MG63 (cell line): Measurements from ENCODE around the gene OXLD1. TPM values are rescaled to one million over a fixed set of nuclear protein-coding genes. Genes with fewer than 3 reads are reported as not detected.

Experiments used
- DNase-seq: peaks from one replicate; pipeline ENCODE4 v3.0.0-alpha.2; 2020
- H3K27me3 ChIP-seq: fragments of 250-450 bp; sonication (Bioruptor Pico); 2 replicates; pipeline ENCODE4 v1.5.1; 2020; ENCODE audit warnings: mild to moderate bottlenecking, moderate library complexity
- H3K36me3 ChIP-seq: fragments of 250-450 bp; sonication (Bioruptor Pico); 2 replicates; pipeline ENCODE4 v1.5.1; 2020; ENCODE audit warnings: mild to moderate bottlenecking, moderate library complexity
- H3K4me3 ChIP-seq: fragments of 250-450 bp; sonication (Bioruptor Pico); 2 replicates; pipeline ENCODE4 v1.5.1; 2020; ENCODE audit warnings: mild to moderate bottlenecking, moderate library complexity
- H3K9me3 ChIP-seq: fragments of 250-450 bp; sonication (Bioruptor Pico); 2 replicates; pipeline ENCODE4 v1.5.1; 2020; ENCODE audit warnings: mild to moderate bottlenecking, moderate library complexity
- total RNA-seq: library from RNA; depleted of rRNA; stranded (reverse); fragments of >200 nt; shearing (Covaris generic); gene quantifications from 2 replicates; pipeline ENCODE4 v1.2.3, GENCODE V29; 2014; ENCODE audit warnings: low replicate concordance

The OXLD1 gene
- total RNA-seq, 1 experiment from 2014 or later: 64.7 TPM

DNA sequence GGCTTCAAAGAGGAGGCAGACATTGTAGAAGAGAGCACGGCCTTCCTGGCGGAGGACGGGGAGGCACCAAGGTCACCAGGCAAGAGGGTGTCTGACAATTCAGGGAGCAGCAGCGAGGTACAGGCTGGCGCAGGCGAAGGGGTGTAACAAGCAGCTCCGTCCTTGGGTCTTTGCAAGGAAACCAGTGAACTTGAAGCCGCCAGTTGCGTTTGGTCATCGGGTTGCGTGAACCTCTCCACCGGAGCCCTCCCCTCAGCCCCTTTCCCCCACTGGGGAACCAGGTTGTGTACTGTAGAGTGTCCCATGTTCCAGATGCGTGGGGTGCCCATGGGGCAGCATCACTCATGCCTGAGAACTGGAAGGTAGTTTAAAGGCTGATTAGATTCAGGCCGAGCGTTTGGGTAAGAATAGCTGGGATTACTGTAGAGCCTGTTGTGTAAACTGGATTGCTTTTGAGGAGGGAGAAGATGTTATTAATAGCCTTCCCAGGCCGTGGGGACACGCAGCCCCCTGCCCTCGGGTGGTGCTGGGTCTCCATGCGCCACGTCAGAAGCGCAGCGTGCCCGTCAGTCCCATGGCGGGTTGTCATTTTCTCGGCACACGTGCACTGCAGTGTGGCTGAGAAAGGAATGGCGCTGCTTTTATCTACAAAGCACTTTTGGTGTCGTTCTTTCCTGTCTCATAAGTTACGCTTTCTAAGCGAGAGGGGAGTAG, 39.3 kb upstream of the OXLD1 start:
- Histone ChIP-seq H3K4me3 (no peak overlapping the region), H3K9me3 (no peaks in the 10 kb centered on the region), H3K36me3 (peaks cover 79% of the 10 kb centered on the region), H3K27me3 (no peaks in the 10 kb centered on the region)
- DNase-seq: no peak

DNA sequence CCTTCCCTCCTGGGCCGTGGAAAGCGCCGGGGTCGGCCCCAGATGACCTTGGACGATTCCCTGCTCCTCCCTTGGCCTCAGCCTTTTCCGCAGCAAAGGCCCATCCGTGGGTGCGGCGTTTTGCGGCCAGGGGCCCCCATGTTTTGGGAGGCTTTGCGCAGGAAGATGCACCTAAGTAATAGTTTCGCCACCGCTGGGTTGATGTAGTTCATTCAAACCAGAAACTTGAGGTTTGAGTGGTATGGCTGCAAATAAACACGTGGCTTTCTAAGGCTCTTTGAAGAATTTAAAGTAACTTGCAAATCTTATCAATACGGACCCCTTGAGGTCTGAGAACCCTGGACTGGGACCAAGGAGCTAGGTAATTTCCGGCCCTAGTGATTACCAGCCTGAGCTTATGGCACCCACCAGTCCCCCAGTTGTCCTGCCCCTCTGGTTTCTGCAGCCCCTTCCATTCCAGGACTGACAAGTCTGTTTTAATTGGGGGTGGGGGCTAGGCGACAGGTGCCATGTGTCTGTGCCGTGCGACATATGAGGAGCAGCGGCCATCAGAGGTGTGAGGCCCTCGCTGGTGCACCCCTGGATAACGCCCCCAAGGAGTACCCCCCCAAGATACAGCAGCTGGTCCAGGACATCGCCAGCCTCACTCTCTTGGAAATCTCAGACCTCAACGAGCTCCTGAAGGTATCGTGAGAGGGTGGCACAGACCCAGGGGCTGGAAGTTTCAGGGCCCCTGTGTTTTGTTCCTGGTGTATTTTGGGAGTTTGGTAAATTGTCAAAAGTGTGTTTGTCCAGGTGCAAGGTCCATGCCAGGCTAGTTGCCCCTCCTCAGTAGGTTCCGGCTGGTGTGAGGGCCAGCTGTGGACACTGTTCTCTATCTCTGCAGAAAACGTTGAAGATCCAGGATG, 37.6 kb upstream of the OXLD1 start:
- H3K27me3 ChIP-seq: no peaks in the 10 kb centered on the region
- DNase-seq: no peak
- peak overlapping the region; percentile 92 for H3K4me3 ChIP-seq
- H3K36me3 ChIP-seq: peaks cover 87% of the 10 kb centered on the region
- H3K9me3 ChIP-seq: no peaks in the 10 kb centered on the region

DNA sequence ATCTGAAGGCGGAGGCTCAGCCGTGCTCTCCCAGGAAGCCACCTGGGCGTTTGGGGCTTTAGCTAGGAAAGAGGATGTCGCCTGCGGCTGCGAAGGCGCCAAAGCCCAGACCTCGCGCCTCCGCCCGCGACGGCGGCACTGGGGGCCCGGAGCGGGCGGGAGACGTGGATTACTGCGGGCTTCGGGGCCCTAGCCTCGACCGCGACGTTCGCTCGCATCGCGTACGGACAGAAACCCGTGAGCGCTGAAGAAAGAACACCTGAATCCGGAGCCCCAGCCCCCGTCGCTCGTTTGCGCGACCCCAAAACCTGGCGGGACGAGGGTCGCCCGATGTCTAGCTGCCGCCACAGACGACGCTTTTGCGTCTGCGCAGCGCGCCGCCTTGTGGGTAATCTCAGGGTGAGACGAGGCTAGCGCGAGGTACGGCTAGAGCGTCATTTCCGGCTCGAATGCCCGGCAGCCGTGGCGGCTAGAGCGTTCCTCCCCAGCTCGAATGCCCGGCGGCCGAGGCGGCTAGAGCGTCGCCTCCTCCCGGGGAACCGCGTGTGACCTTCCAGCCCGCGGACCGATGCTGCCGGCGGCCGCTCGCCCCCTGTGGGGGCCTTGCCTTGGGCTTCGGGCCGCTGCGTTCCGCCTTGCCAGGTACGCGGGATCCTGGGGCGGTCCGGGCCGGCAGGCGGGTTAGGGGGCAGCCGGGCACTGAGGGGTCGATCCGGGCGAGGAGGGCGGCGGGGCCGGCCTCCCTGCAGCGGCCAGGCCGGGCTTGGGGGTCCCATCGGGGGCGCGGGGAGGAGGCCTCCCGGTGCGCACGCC, 36.7 kb upstream of the OXLD1 start, which contains the start of gene MRPL12:
TSS of gene MRPL12 (plus strand) at position 434 of the 813 bp plus-strand sequence. CDS start at position 569, 135 bp downstream.
- Histone ChIP-seq H3K27me3 (no peaks in the 10 kb centered on the region), H3K36me3 (peaks cover 87% of the 10 kb centered on the region), H3K9me3 (no peaks in the 10 kb centered on the region), H3K4me3 (peak within 1 kb of the TSS; percentile 92)
- peak; percentile 92 for DNase-seq

DNA sequence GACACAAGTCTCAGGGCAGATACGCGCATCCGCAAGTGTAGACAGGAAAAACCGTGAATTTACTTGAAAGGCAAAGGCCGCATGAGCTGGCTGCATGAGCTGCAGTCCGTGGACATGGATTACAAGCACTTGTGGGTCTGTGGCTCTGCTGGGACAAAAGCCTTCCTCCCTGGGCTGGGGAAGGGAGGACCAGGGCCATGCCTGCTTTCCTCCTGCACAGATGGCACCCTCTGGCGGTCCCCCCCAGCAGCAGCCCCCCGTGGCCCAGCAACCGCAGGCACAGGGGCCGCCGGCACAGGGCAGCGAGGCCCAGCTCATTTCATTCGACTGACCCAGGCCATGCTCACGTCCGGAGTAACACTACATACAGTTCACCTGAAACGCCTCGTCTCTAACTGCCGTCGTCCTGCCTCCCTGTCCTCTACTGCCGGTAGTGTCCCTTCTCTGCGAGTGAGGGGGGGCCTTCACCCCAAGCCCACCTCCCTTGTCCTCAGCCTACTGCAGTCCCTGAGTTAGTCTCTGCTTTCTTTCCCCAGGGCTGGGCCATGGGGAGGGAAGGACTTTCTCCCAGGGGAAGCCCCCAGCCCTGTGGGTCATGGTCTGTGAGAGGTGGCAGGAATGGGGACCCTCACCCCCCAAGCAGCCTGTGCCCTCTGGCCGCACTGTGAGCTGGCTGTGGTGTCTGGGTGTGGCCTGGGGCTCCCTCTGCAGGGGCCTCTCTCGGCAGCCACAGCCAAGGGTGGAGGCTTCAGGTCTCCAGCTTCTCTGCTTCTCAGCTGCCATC, 35.1 kb upstream of the OXLD1 start:
- peak overlapping the region; percentile 92 for H3K4me3 ChIP-seq
- no peak for DNase-seq

DNA sequence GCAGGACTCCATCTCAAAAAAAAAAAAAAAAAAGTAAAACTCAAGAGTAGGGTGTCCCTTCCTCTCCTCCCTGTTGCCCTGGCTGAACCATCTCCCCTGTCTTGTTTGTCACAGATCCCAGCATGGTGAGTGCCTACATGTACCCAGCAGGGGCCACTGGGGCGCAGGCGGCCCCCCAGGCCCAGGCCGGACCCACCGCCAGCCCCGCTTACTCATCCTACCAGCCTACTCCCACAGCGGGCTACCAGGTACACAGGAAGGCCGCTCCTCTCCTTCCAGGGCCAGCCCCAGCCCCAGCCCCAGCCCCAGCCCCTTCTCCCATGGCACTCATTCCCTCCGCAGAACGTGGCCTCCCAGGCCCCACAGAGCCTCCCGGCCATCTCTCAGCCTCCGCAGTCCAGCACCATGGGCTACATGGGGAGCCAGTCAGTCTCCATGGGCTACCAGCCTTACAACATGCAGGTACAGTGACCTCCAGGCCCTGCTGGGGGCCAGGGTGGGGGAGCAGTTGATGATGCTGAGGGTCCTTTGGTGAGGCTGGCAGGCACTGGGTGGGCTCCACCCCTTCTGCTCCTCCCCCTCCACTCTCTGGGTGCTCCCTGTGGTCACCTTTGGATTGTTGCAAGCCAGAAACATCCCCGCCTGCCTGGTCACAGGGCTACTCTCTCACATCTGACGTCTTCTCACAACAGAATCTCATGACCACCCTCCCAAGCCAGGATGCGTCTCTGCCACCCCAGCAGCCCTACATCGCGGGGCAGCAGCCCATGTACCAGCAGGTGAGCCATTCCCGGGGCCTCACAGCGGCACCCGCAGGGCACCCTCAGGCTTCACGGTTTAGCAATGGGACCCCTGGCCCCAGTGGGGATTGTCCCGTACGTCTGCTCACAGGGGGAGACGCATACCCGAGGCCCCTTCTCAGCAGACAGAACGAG, 34.2 kb upstream of the OXLD1 start:
- no peaks in the 10 kb centered on the region for H3K9me3 ChIP-seq
- DNase-seq: no peak
- peak overlapping the region; percentile 92 for H3K4me3 ChIP-seq
- H3K27me3 ChIP-seq: no peaks in the 10 kb centered on the region
- peaks cover 87% of the 10 kb centered on the region for H3K36me3 ChIP-seq

More for the DNA sequence above, 35.1 kb upstream of the OXLD1 start:
- Histone ChIP-seq H3K9me3 (no peaks in the 10 kb centered on the region), H3K27me3 (no peaks in the 10 kb centered on the region), H3K36me3 (peaks cover 87% of the 10 kb centered on the region)

DNA sequence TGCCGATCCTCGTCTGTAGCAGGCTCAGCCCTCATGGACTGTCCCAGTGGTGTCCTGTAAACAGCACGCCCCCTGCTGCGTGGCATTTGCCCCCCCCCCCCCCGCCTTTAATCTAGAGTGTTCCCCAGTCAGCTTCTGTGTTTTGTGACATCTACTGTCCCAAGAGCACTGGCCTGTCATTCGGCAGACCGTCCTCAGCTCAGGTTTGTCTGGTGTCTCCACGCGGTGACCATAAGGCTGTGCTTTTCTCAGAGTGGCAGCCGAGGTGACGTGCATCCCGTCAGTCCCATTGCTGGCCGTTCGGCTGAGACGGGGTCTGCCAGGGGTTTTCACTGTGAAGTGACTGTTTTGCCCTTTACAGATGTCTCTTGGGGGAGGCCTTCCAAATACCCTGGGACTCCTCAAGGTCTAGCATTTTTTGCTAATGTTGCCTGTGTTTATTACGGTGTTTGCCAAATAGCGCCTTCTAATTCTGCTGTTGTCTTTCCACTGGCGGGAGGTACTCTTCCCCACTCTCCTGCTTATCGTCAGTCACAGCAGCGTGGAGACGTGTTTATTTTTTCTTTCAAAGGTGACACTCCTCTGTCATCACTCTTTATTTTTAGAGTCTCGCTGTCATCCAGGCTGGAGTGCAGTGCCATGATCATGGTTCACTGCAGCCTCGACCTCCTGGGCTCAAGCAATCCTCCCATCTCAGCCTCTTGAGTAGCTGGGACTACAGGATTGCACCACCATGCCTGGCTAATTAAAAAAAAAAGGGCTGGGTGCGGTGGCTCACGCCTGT, 31.0 kb upstream of the OXLD1 start:
- peaks cover 95% of the 10 kb centered on the region for H3K36me3 ChIP-seq
- no peaks in the 10 kb centered on the region for H3K27me3 ChIP-seq
- no peaks in the 10 kb centered on the region for H3K9me3 ChIP-seq
- H3K4me3 ChIP-seq: no peak overlapping the region
- DNase-seq: no peak

DNA sequence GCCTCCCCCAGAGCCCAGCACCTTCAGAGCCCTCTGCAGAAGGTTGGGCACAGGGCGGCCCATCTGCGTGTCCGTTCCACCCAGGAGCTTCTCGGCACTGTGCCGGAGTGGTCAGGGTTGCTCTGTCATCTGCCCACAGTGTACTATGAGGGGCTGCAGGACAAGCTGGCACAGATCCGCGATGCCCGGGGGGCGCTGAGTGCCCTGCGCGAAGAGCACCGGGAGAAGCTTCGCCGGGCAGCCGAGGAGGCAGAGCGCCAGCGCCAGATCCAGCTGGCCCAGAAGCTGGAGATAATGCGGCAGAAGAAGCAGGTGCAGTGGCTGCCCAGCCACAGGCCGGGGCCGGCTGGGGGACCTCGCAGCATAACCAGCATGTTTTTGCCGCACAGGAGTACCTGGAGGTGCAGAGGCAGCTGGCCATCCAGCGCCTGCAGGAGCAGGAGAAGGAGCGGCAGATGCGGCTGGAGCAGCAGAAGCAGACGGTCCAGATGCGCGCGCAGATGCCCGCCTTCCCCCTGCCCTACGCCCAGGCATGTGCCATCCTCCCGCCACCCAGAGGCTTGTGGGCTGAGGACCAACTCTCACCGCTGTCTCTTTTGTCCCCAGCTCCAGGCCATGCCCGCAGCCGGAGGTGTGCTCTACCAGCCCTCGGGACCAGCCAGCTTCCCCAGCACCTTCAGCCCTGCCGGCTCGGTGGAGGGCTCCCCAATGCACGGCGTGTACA, 30.0 kb upstream of the OXLD1 start:
- no peak for DNase-seq
- Histone ChIP-seq H3K9me3 (no peaks in the 10 kb centered on the region), H3K4me3 (no peak overlapping the region), H3K36me3 (peaks cover 95% of the 10 kb centered on the region), H3K27me3 (no peaks in the 10 kb centered on the region)

DNA sequence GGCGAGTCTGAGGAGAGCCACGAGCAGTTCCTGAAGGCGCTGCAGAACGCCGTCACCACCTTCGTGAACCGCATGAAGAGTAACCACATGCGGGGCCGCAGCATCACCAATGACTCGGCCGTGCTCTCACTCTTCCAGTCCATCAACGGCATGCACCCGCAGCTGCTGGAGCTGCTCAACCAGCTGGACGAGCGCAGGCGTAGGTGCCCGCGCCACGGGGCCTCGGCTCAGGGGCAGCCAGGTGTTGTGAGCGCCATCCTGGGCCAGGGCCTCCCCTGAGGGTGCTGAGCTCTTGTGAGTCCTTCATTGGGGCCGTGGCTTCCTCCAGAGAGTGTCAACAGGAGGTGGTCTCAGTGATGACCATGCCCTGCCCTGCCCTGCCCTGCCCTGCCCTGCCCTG, 29.4 kb upstream of the OXLD1 start:
- Histone ChIP-seq H3K4me3 (no peak overlapping the region), H3K9me3 (no peaks in the 10 kb centered on the region), H3K36me3 (peaks cover 93% of the 10 kb centered on the region), H3K27me3 (no peaks in the 10 kb centered on the region)
- no peak for DNase-seq

DNA sequence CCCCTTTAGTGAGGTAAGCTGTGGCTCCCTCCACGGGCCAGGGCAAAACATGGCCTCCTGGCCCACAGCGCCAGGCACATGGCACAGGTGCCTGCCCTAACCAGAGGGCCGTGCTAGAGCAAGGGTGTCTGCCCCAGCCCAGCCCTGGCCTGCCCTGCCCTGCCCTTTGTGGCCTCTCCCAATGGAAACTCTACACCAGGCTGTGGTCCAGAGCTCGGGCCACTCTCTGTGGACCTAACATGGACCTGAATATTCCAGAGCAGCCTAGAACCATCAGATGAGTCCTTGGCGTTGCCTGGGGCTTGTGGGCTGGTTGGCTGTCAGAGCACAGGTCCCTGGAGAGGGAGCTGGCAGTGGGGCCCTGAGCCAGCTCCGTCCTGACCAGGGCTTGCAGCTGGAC, 28.8 kb upstream of the OXLD1 start:
- peaks cover 96% of the 10 kb centered on the region for H3K36me3 ChIP-seq
- no peaks in the 10 kb centered on the region for H3K9me3 ChIP-seq
- H3K4me3 ChIP-seq: no peak overlapping the region
- no peaks in the 10 kb centered on the region for H3K27me3 ChIP-seq
- DNase-seq: no peak

DNA sequence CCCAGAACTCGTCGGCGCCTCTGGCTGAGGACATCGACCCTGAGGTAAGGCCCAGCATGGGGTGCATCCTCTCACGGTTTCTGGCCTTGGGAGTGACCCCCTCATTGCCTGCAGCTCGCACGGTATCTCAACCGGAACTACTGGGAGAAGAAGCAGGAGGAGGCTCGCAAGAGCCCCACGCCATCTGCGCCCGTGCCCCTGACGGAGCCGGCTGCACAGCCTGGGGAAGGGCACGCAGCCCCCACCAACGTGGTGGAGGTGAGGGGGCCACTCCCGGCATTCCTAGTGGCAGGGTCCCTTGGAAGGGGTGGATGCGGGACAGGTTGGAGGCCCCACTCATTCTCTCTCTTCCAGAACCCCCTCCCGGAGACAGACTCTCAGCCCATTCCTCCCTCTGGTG, 28.4 kb upstream of the OXLD1 start:
- Histone ChIP-seq H3K9me3 (no peaks in the 10 kb centered on the region), H3K36me3 (peaks cover 97% of the 10 kb centered on the region), H3K4me3 (no peak overlapping the region), H3K27me3 (no peaks in the 10 kb centered on the region)
- no peak for DNase-seq

DNA sequence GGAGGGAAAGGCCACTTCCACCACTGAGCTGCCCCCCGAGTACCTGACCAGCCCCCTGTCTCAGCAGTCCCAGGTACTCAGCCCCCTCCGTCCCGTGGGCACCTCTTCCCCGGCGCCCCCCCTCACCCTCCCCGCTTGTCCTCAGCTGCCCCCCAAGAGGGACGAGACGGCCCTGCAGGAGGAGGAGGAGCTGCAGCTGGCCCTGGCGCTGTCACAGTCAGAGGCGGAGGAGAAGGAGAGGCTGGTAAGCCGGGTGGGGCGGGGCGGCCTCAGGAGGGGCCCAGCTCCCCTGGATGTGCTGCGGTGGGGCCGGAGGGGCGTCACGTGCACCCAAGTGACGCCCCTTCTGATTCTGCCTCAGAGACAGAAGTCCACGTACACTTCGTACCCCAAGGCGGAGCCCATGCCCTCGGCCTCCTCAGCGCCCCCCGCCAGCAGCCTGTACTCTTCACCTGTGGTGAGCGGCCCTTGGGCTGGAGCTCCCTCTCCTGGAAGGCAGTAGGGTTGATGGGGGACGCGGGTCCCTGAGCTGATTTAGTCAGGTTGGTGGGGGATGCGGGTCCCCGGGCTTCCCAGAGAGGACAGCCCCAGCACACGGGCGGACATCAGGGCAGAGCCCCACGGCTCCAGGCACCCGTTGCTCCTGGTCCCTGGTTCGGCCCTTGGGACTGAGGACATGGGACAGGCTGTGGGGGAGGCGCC, 27.3 kb upstream of the OXLD1 start:
- H3K36me3 ChIP-seq: peaks cover 97% of the 10 kb centered on the region
- no peaks in the 10 kb centered on the region for H3K9me3 ChIP-seq
- no peak for DNase-seq

DNA sequence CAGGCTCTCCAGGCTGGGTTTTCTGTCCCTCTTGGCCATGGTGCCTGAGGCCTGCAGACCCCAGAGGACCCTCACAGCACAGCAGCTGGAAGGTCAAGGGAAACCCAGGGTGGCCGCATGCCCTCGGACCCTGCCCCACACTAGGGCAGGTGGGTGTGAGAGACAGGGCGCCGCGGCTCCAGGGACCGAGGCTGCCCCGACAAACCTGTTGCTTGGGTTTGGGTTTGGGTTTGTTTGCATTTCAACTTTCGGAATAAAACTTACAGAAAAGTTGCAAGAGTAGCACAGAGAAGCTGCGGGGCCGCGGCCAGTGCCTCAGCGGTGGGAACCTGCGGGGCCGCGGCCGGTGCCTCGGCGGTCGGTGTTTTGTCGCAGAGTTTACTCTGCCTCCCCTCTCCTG, 25.2 kb upstream of the OXLD1 start:
- no peak overlapping the region for H3K4me3 ChIP-seq
- DNase-seq: no peak
- no peaks in the 10 kb centered on the region for H3K9me3 ChIP-seq
- peaks cover 97% of the 10 kb centered on the region for H3K36me3 ChIP-seq
- H3K27me3 ChIP-seq: no peaks in the 10 kb centered on the region

More for the DNA sequence above, 27.3 kb upstream of the OXLD1 start:
- no peak overlapping the region for H3K4me3 ChIP-seq
- H3K27me3 ChIP-seq: no peaks in the 10 kb centered on the region

DNA sequence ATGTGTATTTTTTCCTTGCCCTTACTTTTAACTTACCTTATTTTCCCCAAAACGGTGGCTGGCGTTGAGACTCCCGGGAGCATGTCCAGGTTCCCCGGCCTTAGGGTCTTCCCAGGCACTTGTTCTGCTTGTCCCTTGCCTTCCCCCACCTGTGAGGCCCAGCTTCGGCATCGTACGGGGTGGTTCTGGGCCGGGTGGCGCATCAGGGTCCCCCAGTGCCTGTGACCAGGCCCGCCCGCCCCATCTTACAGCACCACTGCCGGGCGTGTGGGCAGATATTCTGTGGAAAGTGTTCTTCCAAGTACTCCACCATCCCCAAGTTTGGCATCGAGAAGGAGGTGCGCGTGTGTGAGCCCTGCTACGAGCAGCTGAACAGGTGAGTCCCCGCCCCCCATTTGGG, 24.8 kb upstream of the OXLD1 start:
- no peak for DNase-seq
- Histone ChIP-seq H3K9me3 (no peaks in the 10 kb centered on the region), H3K36me3 (peaks cover 97% of the 10 kb centered on the region), H3K4me3 (no peak overlapping the region), H3K27me3 (no peaks in the 10 kb centered on the region)
